Activated CD4-positive, alpha-beta T cell treated with anti-CD3 and anti-CD28 coated beads, Interleukin-2, amount 50 U/mL, for 1 hour (primary cell): ENCODE measurements around the gene THAP5.
"Not testable (repeated sequence)": the region's sequence is repeated elsewhere in the genome, so short reads cannot be mapped to it uniquely, and the experiment has no call there.

Experiments
- DNase-seq: peaks from one replicate; pipeline ENCODE4 v3.0.0-alpha.2; 2020

THAP5 gene

DNA sequence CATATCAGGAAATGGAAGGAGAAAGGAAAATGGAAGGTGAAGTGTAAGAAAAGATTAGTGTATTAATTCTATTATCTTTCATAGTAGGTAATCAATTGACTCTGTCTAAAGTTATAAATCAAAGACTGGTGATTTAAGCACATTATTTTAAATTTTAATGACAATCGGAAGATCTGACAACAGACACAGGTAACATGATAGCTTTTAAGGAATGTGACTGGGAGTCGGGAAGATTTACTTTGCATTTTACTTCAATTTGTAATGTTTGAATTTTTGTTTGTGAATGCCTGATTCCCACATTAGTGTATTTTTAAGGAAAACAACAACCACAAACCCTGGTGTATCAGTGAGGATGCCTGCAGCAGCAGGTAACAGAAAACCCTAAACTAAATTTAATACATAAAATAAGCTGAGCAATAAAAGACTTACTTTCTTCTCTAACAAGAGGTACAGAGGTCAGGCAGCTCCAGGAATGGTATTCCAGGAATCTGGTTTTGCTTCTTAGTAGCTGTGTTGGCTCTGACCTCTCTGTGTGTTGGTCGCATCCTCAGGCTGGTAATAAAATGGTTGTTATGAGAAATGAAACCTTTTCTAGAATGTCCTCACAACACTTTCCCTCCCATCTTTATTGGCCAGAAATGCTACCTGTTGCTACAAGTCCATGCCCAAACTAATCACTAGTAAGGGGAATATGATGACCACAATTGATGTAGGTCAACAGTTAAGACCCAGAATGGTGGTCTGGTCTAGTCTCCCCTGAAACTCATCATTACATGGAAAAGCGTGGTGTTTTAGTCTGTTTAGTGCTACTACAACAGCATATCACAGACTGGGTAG lies 12.4 kb upstream of the THAP5 start:
- DNase-seq = no peak

DNA sequence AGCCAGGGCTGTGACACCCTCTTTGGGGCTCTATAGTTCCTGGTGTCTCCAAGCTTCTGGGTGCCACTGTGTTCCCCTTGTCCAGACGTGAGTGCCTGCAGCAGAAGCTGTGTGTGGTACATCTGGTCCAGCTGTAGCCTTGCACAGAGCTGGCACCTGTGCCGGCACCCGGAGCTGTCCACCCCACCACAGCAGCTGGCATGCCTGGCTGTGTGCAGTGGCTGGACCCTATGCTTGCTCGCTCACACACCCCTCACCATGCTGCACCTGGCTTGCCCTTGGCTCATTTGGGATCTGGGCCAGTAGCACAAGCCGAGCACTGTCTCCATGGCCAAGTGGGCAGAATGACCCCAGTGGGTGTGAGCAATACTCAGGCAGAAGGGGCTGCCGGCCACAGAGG lies 10.8 kb upstream of the THAP5 start:
- DNase-seq = no peak

DNA sequence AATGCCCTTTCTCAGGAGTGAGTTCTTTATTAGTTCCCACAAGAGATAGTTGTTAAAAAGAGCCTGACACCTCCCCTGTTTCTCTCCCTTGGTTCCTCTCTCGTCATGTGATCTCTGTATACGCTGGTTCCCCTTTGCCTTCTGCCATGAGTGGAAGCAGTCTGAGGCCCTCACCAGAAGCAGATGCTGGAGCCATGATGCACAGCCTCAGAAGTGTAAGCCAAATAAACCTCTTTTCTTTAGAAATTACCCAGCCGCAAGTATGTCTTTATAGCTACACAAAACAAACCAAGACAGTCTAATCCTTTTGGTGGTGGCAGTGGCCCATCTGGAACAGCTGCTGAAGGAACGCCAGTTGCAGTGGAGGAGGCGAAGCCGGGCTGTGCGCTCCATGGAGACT lies 9.4 kb upstream of the THAP5 start:
- no peak for DNase-seq

DNA sequence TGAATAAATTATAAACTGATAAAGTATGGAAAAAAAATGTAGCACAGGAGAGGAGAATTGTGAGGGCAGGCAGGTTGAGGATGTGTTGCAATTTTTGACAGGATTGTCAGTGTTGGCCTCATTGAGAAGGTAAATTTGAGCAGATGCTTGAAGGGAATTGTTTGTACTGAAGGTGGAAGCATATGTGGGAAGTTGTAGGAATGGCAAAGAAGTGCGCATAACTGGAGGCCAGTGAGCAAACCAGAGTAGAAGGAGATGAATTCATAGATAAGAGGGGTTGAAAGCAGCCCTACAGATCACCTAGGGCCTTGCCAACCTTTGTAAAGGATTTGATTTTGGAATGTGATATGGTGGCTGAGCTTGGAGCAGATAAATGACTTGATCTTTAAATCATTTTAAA lies 6.6 kb upstream of the THAP5 start:
- DNase-seq = no peak

DNA sequence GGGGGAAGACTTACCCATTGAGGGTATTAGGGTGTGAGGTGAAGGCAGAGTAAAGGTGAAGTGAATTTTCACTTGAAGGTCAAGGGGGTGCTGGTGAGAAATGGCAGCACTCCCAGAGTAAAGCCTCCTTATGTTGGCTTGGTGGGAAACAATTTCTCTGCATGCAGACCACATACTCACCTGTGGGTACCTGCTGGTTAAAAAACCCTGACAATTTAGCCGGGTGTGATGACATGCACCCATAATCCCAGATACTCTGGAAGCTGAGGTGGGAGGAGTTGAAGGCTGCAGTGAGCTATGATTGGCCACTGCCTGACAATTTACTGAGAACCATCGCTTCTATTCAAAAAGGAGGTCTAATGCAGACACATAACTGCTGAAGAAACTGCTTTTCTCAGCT lies 5.7 kb upstream of the THAP5 start:
- DNase-seq = no peak

DNA sequence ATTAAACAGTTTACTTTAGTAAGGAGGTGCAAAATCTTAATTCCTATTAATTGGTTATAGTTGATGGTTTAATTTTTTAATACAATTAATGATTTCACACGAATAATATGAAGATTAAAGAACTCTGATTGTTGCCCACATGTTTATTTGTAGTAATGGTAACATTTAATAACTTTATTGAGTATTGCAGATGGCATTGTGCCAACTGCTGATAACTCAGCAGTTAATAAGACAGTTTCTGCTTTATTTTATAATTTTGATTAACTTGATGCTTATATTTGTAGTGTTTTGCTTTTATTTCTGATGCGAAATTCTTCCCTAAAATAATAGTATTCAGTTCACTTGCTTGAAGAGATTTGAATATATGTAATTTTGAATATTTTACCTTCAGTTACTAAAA lies 3.0 kb upstream of the THAP5 start:
- DNase-seq = no peak

DNA sequence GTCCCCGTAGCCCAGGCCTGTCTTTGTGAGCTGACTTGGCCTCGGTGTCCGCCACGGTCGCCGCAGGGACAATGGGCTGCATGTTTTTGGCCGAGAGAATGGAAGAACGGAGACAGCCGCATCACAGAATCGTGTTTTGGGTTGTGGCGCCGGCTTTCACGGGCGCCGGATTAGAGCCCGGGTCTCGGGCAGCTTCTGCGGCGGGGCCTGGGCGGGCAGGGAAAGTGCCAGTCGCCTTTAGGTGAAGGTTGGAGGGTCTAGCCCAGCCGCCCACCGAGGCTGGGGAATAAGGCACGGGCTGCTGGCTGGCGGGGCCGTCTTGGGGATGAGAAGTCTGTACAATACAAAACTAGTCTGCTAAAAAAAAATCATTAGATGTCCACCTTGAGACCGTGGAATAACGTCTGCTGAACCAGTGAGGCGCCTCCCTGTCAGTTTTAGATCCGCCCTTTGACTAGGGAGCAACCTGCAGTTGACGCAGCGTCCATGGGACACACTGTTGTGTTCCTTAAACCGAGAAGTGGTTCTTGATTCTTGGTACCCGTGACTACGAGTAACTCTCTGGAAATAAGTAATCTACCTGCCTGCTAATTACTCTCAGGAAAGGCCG lies 745 bp upstream of the THAP5 start:
- peak; percentile 24 for DNase-seq

DNA sequence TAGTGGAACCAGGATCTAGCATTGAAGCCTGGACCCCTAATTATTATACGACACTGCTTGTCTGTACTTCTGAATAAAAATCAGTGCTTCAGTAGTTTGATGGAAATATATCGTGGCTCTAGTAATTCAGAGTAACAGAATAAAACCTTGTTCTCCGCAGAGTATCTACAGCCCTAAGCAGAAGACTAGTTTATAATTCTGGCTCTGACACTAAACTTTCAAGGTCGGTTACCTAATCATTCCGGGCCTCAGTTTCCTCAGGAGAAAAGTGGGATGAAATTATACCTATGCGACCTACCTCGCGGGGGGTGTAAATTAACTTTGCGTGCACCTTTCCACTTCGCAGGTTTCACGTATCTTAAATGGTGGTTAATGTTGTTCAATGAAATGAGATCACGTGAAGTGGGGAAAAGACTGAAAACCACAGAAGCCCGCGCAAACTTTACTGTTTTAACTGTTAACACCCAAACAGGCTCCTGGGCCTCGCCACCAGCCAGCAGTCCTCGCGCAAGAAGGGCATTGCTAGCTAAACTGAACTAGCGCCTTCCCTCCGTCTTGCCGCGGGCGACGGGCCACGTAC lies 615 bp downstream of the THAP5 start:
- DNase-seq = no peak

DNA sequence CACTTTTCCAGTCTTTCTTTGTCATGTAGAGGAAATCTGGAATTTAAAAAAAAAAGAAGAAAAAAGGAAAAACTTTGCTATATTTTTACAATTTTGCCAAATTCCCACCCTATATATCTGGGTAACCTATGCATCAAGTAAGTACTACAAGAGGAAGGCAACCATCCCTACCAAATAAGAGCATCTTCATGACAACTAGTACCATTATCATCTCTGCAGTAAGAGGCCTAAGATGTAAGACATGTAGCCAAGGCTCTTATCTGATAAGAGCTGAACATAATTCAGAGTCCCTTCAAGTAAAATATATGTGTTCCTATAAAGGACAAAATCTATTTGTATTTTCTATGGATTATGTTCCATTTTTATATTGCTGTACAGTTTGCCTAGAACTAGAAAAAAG lies 3.5 kb downstream of the THAP5 start:
- no peak for DNase-seq

DNA sequence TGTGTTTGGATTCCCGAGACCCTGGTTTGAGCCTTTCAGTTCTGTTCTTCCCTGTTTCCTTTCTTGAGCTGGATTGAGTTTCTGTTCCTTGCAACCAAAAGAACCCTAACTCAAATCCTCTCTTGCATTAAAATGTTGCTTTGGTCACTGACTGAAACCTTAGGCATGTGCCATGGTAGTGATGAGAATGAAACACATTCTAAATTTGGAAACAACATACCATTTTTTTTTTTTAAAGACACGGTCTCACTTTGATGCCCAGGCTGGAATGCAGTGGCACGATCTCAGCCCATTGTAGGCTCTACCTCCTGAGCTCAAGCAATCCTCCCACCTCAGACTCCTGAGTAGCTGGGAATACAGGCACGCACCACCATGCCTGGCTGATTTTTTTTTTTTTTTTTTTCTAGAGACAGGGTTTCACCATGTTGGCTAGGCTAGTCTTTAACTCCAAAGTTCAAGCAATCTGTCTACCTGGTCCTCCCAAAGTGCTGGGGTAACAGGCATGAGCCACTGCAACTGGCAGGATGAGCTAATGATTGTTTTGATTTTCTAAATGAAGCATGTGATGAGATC lies 8.4 kb downstream of the THAP5 start:
- no peak for DNase-seq

DNA sequence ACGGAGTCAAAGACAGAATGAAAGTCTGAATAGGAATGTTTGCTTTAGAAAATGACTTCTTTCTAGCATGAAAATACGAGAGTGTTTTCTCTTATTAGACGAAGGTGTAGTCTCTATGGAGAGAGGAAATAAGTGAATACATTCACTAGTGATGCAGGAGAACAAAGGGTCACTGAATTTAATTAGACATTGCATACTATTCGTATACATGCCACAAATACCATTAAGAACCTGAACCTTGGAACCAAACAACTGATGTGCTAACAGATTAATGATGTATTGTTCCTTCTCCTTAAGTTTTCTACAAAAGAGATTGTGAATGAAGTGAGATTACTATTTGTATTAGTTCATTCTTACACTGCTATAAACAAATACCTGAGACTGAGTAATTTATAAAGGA lies 10.3 kb downstream of the THAP5 start:
- no peak for DNase-seq

DNA sequence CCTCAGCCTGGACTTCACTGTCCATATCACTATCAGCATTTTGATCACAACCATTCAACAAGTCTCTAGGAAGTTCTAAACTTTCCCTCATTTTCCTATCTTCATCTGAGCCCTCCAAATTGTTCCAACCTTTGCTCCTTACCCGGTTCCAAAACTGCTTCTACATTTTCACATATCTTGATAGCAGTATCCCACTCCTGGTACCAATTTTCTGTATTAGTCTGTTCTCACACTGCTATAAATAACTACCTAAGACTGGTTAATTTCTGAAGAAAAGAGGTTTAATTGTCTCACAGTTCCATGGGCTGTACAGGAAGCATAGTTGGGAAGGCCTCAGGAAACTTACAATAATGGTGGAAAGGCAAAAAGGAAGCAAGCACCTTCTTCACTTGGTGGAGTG lies 11.9 kb downstream of the THAP5 start:
- DNase-seq = no peak

DNA sequence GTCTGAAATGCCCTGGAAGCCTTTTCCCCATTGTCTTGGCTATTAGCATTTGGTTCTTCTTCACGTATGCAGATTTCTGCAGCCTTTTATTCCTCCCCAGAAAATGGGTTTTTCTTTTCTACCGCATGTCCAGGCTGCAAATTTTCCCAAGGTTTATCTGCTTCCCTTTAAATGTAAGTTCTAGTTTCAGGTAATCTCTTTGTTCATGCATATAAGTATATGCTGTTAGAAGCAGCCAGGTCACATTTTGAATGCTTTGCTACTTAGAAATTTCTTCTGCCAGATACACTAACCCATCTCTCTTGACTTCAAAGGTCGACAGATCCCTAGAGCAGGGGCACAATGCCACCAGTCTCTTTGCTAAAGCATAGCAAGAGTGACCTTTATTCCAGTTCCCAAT lies 12.3 kb downstream of the THAP5 start:
- DNase-seq = no peak

DNA sequence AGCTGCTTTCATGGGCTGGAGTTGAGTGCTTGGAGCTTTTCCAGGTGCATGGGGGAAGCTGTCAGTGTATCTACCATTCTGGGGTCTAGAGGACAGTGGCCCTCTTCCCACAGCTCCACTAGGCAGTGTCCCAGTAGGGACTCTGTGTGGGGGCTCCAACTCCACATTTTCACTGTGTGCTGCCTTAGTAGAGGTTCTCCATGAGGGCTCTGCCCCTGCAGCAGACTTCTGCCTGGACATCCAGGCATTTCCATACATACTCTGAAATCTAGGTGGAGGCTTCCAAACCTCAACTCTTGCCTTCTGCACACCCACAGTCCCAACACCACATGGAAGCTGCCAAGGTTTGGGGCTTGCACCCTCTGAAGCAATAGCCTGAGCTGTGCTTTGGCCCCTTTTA lies 12.8 kb downstream of the THAP5 start:
- not testable (repeated sequence) for DNase-seq

DNA sequence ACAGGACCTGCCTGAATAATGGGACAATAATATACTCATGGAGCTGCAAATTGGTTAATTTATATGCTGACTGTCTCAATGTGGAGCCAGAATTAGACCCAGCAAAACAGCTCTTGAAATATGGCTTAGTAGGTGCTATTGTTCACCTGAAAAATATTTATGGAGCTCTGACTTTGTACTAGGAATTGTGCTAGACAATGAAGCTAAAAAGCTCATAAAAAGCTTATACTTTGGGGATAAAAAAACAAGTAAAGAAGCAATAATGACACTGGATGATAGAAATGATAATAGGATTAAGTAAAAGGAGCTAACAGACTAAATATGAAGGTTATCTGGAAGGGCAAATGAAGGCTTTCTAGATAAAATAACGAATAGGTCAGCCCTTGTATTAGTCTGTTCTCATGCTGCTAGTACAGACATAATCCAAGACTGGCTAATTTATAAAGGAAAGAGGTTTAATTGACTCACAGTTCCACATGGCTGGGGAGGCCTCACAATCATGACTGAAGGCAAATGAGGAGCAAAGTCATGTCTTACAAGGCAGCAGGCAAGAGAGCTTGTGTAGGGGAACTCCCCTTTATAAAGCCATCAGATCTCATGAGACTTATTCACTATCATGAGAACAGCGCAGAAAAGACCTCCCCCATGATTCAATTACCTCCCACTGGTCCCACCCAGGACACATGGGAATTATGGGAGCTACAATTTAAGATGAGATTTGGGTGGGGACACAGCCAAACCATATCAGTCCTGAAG lies 21.2 kb downstream of the THAP5 start:
- DNase-seq = not testable (repeated sequence)

DNA sequence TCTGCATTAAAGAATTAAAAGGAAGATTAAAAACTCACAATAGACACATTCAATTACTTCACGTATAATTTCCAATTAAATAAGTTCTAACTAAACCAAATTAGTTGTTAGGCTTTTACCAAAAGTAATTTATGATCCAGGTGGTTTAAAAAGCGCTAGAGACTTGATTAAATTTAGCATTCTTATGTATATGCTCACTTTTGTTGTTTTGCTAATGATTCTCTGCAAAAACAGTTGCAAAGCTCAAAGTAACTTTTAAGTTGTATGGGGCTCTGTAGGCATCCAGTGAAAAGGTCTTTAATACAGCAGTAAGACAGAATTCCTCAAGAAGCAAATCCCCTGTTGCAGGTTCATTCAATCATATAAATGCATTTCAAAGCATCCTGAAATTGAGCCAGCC lies 28.0 kb downstream of the THAP5 start:
- no peak for DNase-seq

DNA sequence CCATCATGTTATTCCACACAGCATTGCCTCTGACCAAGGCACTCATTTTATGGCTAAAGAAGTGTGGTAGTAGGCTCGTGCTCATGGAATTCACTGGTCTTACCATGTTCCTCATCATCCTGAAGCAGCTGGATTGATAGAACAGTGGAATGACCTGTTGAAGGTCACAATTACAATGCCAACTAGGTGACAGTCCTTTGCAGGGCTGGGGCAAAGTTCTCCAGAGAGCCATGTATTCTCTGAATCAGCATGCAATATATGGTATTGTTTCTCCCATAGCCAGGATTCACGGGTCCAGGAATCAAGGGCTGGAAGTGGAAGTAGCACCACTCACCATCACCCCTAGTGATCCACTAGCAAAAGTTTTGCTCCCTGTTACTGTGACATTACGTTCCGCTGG lies 30.8 kb downstream of the THAP5 start:
- not testable (repeated sequence) for DNase-seq

DNA sequence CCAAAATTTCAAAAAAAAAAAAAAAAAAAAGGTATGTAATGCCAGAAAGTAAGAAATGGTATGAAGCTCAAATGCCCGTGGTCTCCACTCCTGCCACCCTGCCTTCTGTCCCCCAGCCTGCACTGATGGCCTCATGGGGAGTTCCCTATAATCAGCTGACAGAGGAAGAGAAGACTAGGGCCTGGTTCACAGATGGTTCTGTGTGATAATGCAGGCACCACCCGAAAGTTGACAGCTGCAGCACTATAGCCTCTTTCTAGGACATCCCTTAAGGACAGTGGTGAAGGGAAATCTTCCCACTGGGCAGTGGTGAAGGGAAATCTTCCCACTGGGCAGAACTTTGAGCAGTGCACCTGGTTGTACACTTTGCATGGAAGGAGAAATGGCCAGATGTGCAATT lies 31.3 kb downstream of the THAP5 start:
- DNase-seq = not testable (repeated sequence)

DNA sequence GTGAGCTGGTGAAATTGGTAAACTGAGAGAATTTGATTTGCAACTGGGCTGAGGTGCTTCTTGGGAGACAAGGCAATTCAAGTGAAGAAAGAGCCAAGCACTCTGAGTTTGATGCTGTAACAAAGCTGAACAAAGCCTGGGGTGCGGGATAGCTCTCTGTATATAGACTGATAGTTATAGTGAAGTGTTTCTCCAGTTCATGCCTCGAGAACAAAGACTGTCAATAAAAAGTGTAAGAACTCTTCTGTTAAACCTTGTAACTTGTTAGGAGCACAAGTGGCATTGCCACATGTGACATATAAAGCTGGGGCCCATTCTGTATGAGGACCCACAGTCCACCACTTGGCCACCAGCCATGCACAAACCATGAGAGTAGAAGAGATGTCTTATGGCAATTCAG lies 32.3 kb downstream of the THAP5 start:
- DNase-seq = no peak

DNA sequence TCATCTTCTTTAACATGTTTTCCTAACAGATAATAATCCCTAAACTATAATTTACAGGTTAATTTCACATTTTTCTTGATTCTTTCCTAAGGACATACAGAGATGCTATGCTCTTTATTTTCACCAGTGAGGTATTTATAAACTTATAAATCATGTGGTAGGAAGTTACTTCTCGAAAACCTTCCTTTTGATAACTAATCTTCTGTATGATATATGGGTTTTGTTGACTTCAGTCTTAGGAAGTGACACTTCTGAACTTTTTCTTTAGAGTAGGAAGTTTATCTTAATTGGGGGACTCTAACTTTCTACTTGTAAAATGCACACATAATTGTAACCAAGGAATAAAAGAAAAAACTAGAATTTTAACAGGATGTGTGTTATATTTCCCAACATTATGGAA lies 33.8 kb downstream of the THAP5 start:
- DNase-seq = no peak

DNA sequence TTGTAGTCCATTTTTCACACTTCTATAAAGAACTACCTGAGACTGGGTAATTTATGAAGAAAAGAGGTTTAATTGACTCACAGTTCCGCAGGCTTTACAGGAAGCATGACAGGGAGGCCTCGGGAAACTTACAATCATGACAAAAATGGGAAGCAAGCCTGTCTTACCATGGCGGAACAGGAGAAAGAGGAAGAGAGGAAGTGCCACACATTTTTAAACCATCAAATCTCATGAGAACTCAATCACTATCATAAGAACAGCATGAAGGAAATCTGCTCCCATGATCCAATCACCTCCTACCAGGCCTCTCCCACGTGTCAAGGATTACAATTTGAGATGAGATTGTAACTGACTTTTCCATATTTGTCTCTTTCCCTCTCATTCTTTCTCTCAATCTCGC lies 34.2 kb downstream of the THAP5 start:
- no peak for DNase-seq

DNA sequence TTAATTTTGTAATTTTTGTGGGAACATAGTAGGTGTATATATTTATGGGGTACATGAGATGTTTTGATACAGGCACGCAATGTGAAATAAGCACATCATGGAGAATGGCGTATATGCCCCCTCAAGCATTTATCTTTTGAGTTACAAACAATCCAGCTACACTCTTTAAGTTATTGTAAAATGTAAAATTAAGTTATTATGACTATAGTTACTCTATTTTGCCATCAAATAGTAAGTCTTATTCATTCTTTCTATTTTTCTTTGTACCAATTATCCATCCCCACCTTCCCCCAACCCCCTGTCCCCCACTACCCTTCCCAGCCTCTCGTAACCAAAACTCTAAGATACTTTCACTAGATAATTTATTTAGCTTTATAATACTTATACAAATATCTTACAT lies 35.8 kb downstream of the THAP5 start:
- no peak for DNase-seq

DNA sequence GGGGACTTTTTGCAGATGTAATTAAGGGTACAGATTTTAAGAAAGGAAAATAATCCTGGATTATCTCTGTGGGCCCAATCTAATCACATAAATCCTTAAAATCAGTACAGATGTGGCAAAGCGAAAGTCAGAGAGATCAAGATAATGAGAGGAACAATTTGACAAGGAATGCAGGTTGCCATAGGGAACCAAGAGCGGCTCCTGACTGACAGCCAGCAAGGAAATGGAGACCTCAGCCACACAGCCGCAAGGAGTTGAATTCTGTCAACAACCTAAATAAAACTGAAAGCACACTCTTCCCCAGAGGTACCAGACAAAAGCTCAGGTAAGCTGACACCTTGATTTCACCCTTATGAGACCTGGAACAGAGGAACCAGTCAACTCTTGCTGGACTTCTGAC lies 40.2 kb downstream of the THAP5 start:
- no peak for DNase-seq
